Heart left ventricle (tissue), 16 donors: ENCODE data around the gene SNRPA. TPM values are rescaled to one million over a fixed set of nuclear protein-coding genes. Genes with fewer than 3 reads are reported as not detected.

Source experiments
- ATAC-seq, 4 donors: fragments of 200-7000 bp; cut with Tn5 transposase; one replicate each; pipeline ENCODE4 v1.9.1; 2020 to 2022; ENCODE audit warnings: moderate library complexity in 4 of 4, mild to moderate bottlenecking in 3 of 4, moderate number of reproducible peaks in 1 of 4
- DNase-seq, 5 donors: peaks; one replicate each; pipeline ENCODE4 v3.0.0-alpha.2; 2020
- H3K27ac ChIP-seq, 12 donors: fragments of 200-600 bp; sonication (generic) in 4 of 12; one replicate each; pipeline versions ENCODE4 v1.5.0 to v1.8.0; 2016 to 2022; ENCODE audit warnings: mild to moderate bottlenecking in 2 of 12
- H3K27me3 ChIP-seq, 9 donors: fragments of 200-600 bp; sonication (generic) in 2 of 9; one replicate each; pipeline versions ENCODE4 v1.5.1 to v1.8.0; 2016 to 2022; ENCODE audit warnings: mild to moderate bottlenecking in 3 of 9
- H3K36me3 ChIP-seq, 9 donors: fragments of 200-600 bp; sonication (generic) in 2 of 9; one replicate each; pipeline versions ENCODE4 v1.5.0 to v1.8.0; 2018 to 2022; ENCODE audit warnings: mild to moderate bottlenecking in 2 of 9
- H3K4me1 ChIP-seq, 12 donors: fragments of 200-600 bp; sonication (generic) in 4 of 12; one replicate each; pipeline versions ENCODE4 v1.5.0 to v1.8.0; 2016 to 2022; ENCODE audit warnings: mild to moderate bottlenecking in 3 of 12
- H3K4me3 ChIP-seq, 12 donors: fragments of 200-600 bp; sonication (generic) in 4 of 12; one replicate each; pipeline versions ENCODE4 v1.5.0 to v1.8.0; 2017 to 2022; ENCODE audit warnings: mild to moderate bottlenecking in 9 of 12, moderate library complexity in 4 of 12
- H3K9me3 ChIP-seq, 12 donors: fragments of 200-600 bp; sonication (generic) in 4 of 12; one replicate each; pipeline versions ENCODE4 v1.5.0 to v1.8.0; 2016 to 2022; ENCODE audit warnings: mild to moderate bottlenecking in 1 of 12
- CTCF ChIP-seq, 12 donors: fragments of 200-600 bp; sonication (generic) in 4 of 12; IDR thresholded peaks; one replicate each; pipeline versions ENCODE4 v1.5.0 to v1.8.0; 2018 to 2022; ENCODE audit warnings: antibody characterized with exemption in 12 of 12, mild to moderate bottlenecking in 5 of 12
- POLR2A ChIP-seq, 2 donors: fragments of 450-650 bp; IDR thresholded peaks; one replicate each; pipeline ENCODE4 v1.6.1; 2017; ENCODE audit warnings: antibody characterized with exemption in 2 of 2, mild to moderate bottlenecking in 2 of 2, moderate library complexity in 2 of 2
- WGBS, 4 donors: extraction: QIAGEN DNeasy Blood & Tissue Kit in 2 of 4; methylation state at CpG; one replicate each; pipeline versions ENCODE4 v1.1.5 to v1.1.7; 2013 to 2018; 5-methylcytosine and 5-hydroxymethylcytosine counted together
- intact Hi-C, 10 donors: fragments of 100-400 bp; cut with DNase I; formaldehyde crosslinking; loops; one replicate each; pipeline versions ENCODE4 v1.11.1 to v1.14.2; 2022
- polyA plus RNA-seq, 2 donors: library from polyadenylated mRNA; stranded (reverse); fragments of 200-250 nt; gene quantifications; one replicate each; pipeline ENCODE4 v1.2.3, GENCODE V29; 2013
- total RNA-seq, 9 donors: library from RNA; depleted of rRNA in 2 of 9; stranded (reverse); fragments of >200 nt in 2 of 9; fragmentation: NEBNext Ultra II Directional in 3 of 9; extraction: Animal tissue kit (Norgen Biotek cat#: 25700) in 3 of 9; gene quantifications; one replicate each; pipeline versions ENCODE4 v1.1.0 to v1.2.4, GENCODE V29; 2016 to 2023
- donor health status: ischemic (EF 13 %, LVEDD 7.1; RV severe dilation, severe dysfunction).
- donor health status: healthy with polysubstance abuse.
- donor health status: DM: no; HTN: yes; CAD: no.
- donor health status: DM: no; HTN: no; CAD: no.
- donor health status: ischemic (EF 25% LVEDD 6.9; RV normal size, moderate dysfunction).
- donor health status: ischemic (EF 25% LVEDD 5.7; RV mildly dilated, moderate dysfunction).
- donor health status: healthy.
- donor health status: DM: yes; HTN: yes; CAD: no.
- donor health status: ischemic (EF 35%, LVEDD 5.7; RV mildly dilated, moderate dysfunction).
- donor health status: nonischemic (EF 11% LVEDD 7.7; RV severe dilation, severe dysfunction).
- donor health status: DM: yes; HTN: yes; CAD: no.
- donor health status: PGD.
- donor health status: ischemic (EF 29% LVEDD 5.4; RV normal size, mild dysfunction).
- donor health status: nonischemic (EF 23%, LVEDD 6.1; RV moderate dilation, normal function).

Gene SNRPA
- total and polyA plus RNA-seq, 11 donors, result 22.5 to 50.2 (median 31.6) TPM

- Histone ChIP-seq H3K27ac (peak overlapping the region; percentile 70 to 99 (median 97)), H3K27me3 (no peaks in the 10 kb centered on the region), H3K4me1 (peaks cover 6 to 64% (median 45%) of the 10 kb centered on the region in 12 donors), H3K4me3 (peak overlapping the region in 9 of 12 donors; percentile 13 to 98 (median 84)), H3K36me3 (peaks cover 4 to 35% (median 26%) of the 10 kb centered on the region in 9 donors), H3K9me3 (no peaks in the 10 kb centered on the region)
- intact Hi-C loops, result no loop called here
- 85 to 95% (median 90%) methylated on average over 6 of the region's 6 CpGs for WGBS, 4 donors
- TF ChIP-seq CTCF (IDR thresholded peaks at IDR 0.05) (no peak), POLR2A (IDR thresholded peaks at IDR 0.05) (no peak)
- no peak for ATAC-seq
- peak in 1 of 5 donors; percentile 33 for DNase-seq
Measured at GRCh38 chr19:40721140-40721486, 29.9 kb upstream of the SNRPA start.

- no peaks in the 10 kb centered on the region for H3K9me3 ChIP-seq
- peak overlapping the region in 4 of 12 donors; percentile 4 to 17 (median 14) for H3K4me3 ChIP-seq
- ATAC-seq (no peak), DNase-seq (peak in 1 of 5 donors; percentile 24)
- intact Hi-C loops, result no loop called here
- WGBS, 4 donors, result 55 to 67% (median 64%) methylated on average over 9 of the region's 9 CpGs
- peaks cover 6 to 61% (median 42%) of the 10 kb centered on the region in 12 donors for H3K4me1 ChIP-seq
- no peaks in the 10 kb centered on the region for H3K27me3 ChIP-seq
- H3K36me3 ChIP-seq, result peaks cover 4 to 42% (median 36%) of the 10 kb centered on the region in 9 donors
- no peak for TF ChIP-seq CTCF (IDR thresholded peaks at IDR 0.05)
- no peak for TF ChIP-seq POLR2A (IDR thresholded peaks at IDR 0.05)
- peak overlapping the region in 10 of 12 donors; percentile 1 to 99 (median 40) for H3K27ac ChIP-seq
Measured at GRCh38 chr19:40721936-40722661, 28.9 kb upstream of the SNRPA start.

GRCh38 chr19:40723661-40724254 lies 27.2 kb upstream of the SNRPA start:
- no peak for DNase-seq
- WGBS, 4 donors, result 96 to 100% (median 97%) methylated on average over 5 of the region's 5 CpGs
- TF ChIP-seq CTCF (IDR thresholded peaks at IDR 0.05) (no peak), POLR2A (IDR thresholded peaks at IDR 0.05) (no peak)
- peaks cover 4 to 59% (median 52%) of the 10 kb centered on the region in 9 donors for H3K36me3 ChIP-seq
- peaks cover 0 to 3% (median 0%) of the 10 kb centered on the region in 12 donors for H3K9me3 ChIP-seq
- peaks cover 6 to 48% (median 36%) of the 10 kb centered on the region in 12 donors for H3K4me1 ChIP-seq
- H3K27me3 ChIP-seq, result no peaks in the 10 kb centered on the region
- no peak overlapping the region for H3K4me3 ChIP-seq
- no peak overlapping the region for H3K27ac ChIP-seq
- intact Hi-C loops, result no loop called here
- no peak for ATAC-seq

GRCh38 chr19:40724315-40724714 lies 26.7 kb upstream of the SNRPA start:
- peaks cover 6 to 42% (median 31%) of the 10 kb centered on the region in 12 donors for H3K4me1 ChIP-seq
- peaks cover 0 to 3% (median 0%) of the 10 kb centered on the region in 12 donors for H3K9me3 ChIP-seq
- no peak overlapping the region for H3K4me3 ChIP-seq
- intact Hi-C loops, result no loop called here
- H3K36me3 ChIP-seq, result peaks cover 4 to 64% (median 57%) of the 10 kb centered on the region in 9 donors
- H3K27ac ChIP-seq, result no peak overlapping the region
- ATAC-seq (no peak), DNase-seq (peak in 1 of 5 donors; percentile 32)
- no peaks in the 10 kb centered on the region for H3K27me3 ChIP-seq
- 95 to 98% (median 96%) methylated on average over 4 of the region's 4 CpGs for WGBS, 4 donors
- TF ChIP-seq CTCF (IDR thresholded peaks at IDR 0.05) (no peak), POLR2A (IDR thresholded peaks at IDR 0.05) (no peak)
